Measurements from ENCODE around the gene ZNF362.

DNA sequence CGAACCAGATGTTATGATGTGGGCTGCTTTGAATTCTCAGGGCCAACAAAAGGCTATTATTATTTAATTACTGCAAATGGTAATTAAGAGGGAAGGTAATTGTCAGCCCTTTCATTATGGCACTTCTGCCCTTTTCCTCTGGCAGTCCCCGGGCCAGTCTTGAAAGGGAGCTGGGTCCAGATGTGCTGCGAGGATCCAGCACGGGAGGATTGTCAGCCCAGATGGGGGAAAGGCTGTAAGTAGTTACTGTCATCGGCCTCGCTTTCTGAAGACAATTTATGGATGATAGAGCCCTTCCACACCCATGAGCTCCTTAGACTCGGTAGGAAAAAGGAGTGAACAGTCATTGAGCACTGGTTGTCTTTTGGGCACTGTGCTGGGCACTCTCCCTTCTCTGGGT, 8.7 kb upstream of the ZNF362 start:
- no peak for TF ChIP-seq TAF1 (IDR thresholded peaks at IDR 0.05; ENCODE audit: borderline replicate concordance, low read depth, low read length)
- TF ChIP-seq YY1 (IDR thresholded peaks at IDR 0.05; ENCODE audit: low read depth) = no peak
- TF ChIP-seq TEAD4 (IDR thresholded peaks at IDR 0.05; ENCODE audit: borderline replicate concordance, insufficient read depth) = no peak
- no peak for TF ChIP-seq NRF1 (IDR thresholded peaks at IDR 0.05; ENCODE audit: low read depth, low read length)
- TF ChIP-seq EZH2phosphoT487 (IDR thresholded peaks at IDR 0.05; ENCODE audit: borderline replicate concordance, low read depth) = no peak
- TF ChIP-seq, protein P1, sequence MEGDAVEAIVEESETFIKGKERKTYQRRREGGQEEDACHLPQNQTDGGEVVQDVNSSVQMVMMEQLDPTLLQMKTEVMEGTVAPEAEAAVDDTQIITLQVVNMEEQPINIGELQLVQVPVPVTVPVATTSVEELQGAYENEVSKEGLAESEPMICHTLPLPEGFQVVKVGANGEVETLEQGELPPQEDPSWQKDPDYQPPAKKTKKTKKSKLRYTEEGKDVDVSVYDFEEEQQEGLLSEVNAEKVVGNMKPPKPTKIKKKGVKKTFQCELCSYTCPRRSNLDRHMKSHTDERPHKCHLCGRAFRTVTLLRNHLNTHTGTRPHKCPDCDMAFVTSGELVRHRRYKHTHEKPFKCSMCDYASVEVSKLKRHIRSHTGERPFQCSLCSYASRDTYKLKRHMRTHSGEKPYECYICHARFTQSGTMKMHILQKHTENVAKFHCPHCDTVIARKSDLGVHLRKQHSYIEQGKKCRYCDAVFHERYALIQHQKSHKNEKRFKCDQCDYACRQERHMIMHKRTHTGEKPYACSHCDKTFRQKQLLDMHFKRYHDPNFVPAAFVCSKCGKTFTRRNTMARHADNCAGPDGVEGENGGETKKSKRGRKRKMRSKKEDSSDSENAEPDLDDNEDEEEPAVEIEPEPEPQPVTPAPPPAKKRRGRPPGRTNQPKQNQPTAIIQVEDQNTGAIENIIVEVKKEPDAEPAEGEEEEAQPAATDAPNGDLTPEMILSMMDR (IDR thresholded peaks at IDR 0.05) = no peak
- no peak for TF ChIP-seq MXI1 (IDR thresholded peaks at IDR 0.05; ENCODE audit: low read depth, low read length)
- TF ChIP-seq USF2 (IDR thresholded peaks at IDR 0.05; ENCODE audit: borderline replicate concordance, low read depth, low read length) = no peak
- TF ChIP-seq POLR2AphosphoS5 (IDR thresholded peaks at IDR 0.05; ENCODE audit: low read depth, low read length) = no peak

All from SK-N-SH (cell line).